ENCODE data around the gene SCNN1B. TPM values are rescaled to one million over a fixed set of nuclear protein-coding genes. Genes with fewer than 3 reads are reported as not detected.
A peak's percentile ranks its signal among the peaks of the same experiment; 100 is the strongest.

Gene SCNN1B
- total and polyA plus RNA-seq, 2 of the 13 experiments (the other 11 are each of a cell fraction or from before 2014, with no cell fraction given), result not detected

DNA sequence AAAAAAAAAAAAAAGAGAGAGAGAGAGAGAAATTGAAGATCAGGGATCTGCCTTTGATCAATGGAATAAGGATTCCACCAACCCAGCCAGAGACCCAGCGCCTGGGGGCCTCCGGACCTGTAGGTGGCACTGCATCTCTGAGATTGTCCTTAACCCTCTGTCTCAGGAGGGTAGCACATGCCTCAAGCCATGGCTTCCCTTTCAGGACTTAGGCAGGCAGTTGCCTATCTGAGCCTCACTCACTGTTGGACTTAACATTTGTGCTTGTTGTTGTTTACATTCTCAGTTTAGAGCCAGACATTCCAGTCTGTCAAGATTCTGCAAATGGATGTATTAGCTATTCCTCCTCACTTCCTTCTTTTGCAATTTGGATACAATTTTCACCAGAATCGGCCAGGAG, 5.1 kb upstream of the SCNN1B start (continued):
- TF ChIP-seq, protein P1, sequence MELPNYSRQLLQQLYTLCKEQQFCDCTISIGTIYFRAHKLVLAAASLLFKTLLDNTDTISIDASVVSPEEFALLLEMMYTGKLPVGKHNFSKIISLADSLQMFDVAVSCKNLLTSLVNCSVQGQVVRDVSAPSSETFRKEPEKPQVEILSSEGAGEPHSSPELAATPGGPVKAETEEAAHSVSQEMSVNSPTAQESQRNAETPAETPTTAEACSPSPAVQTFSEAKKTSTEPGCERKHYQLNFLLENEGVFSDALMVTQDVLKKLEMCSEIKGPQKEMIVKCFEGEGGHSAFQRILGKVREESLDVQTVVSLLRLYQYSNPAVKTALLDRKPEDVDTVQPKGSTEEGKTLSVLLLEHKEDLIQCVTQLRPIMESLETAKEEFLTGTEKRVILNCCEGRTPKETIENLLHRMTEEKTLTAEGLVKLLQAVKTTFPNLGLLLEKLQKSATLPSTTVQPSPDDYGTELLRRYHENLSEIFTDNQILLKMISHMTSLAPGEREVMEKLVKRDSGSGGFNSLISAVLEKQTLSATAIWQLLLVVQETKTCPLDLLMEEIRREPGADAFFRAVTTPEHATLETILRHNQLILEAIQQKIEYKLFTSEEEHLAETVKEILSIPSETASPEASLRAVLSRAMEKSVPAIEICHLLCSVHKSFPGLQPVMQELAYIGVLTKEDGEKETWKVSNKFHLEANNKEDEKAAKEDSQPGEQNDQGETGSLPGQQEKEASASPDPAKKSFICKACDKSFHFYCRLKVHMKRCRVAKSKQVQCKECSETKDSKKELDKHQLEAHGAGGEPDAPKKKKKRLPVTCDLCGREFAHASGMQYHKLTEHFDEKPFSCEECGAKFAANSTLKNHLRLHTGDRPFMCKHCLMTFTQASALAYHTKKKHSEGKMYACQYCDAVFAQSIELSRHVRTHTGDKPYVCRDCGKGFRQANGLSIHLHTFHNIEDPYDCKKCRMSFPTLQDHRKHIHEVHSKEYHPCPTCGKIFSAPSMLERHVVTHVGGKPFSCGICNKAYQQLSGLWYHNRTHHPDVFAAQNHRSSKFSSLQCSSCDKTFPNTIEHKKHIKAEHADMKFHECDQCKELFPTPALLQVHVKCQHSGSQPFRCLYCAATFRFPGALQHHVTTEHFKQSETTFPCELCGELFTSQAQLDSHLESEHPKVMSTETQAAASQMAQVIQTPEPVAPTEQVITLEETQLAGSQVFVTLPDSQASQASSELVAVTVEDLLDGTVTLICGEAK (IDR thresholded peaks at IDR 0.05), result no peak
- TF ChIP-seq, protein P1 (CRISPR knock-in tag; IDR thresholded peaks at IDR 0.05), result no peak
- TF ChIP-seq, protein P2, sequence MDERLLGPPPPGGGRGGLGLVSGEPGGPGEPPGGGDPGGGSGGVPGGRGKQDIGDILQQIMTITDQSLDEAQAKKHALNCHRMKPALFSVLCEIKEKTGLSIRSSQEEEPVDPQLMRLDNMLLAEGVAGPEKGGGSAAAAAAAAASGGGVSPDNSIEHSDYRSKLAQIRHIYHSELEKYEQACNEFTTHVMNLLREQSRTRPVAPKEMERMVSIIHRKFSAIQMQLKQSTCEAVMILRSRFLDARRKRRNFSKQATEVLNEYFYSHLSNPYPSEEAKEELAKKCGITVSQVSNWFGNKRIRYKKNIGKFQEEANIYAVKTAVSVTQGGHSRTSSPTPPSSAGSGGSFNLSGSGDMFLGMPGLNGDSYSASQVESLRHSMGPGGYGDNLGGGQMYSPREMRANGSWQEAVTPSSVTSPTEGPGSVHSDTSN (CRISPR knock-in tag; IDR thresholded peaks at IDR 0.05), result no peak
- TF ChIP-seq KMT2B (CRISPR knock-in tag; IDR thresholded peaks at IDR 0.05) (no peak), KLF12 (CRISPR knock-in tag; IDR thresholded peaks at IDR 0.05; ENCODE audit: borderline replicate concordance) (no peak), ZNF160 (CRISPR knock-in tag; IDR thresholded peaks at IDR 0.05) (no peak), EP300 (IDR thresholded peaks at IDR 0.05; ENCODE audit: low read depth in 2 of 2, low read length in 2 of 2) (no peak), EP300 (CRISPR knock-in tag; IDR thresholded peaks at IDR 0.05; ENCODE audit: borderline replicate concordance) (no peak), MXI1 (IDR thresholded peaks at IDR 0.05; ENCODE audit: borderline replicate concordance, low read depth, low read length) (no peak), SETDB1 (CRISPR knock-in tag; IDR thresholded peaks at IDR 0.05; ENCODE audit: borderline replicate concordance) (peak; percentile 26; the same call in 1 of the 2 replicates), ZNF644 (CRISPR knock-in tag; IDR thresholded peaks at IDR 0.05; ENCODE audit: low read depth) (0 out of 2 replicates have a peak, but pooled peaks have one; percentile 14)
- TF ChIP-seq, protein P3, sequence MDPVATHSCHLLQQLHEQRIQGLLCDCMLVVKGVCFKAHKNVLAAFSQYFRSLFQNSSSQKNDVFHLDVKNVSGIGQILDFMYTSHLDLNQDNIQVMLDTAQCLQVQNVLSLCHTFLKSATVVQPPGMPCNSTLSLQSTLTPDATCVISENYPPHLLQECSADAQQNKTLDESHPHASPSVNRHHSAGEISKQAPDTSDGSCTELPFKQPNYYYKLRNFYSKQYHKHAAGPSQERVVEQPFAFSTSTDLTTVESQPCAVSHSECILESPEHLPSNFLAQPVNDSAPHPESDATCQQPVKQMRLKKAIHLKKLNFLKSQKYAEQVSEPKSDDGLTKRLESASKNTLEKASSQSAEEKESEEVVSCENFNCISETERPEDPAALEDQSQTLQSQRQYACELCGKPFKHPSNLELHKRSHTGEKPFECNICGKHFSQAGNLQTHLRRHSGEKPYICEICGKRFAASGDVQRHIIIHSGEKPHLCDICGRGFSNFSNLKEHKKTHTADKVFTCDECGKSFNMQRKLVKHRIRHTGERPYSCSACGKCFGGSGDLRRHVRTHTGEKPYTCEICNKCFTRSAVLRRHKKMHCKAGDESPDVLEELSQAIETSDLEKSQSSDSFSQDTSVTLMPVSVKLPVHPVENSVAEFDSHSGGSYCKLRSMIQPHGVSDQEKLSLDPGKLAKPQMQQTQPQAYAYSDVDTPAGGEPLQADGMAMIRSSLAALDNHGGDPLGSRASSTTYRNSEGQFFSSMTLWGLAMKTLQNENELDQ (CRISPR knock-in tag; IDR thresholded peaks at IDR 0.05; ENCODE audit: borderline replicate concordance), result no peak
- TF ChIP-seq, protein P4, sequence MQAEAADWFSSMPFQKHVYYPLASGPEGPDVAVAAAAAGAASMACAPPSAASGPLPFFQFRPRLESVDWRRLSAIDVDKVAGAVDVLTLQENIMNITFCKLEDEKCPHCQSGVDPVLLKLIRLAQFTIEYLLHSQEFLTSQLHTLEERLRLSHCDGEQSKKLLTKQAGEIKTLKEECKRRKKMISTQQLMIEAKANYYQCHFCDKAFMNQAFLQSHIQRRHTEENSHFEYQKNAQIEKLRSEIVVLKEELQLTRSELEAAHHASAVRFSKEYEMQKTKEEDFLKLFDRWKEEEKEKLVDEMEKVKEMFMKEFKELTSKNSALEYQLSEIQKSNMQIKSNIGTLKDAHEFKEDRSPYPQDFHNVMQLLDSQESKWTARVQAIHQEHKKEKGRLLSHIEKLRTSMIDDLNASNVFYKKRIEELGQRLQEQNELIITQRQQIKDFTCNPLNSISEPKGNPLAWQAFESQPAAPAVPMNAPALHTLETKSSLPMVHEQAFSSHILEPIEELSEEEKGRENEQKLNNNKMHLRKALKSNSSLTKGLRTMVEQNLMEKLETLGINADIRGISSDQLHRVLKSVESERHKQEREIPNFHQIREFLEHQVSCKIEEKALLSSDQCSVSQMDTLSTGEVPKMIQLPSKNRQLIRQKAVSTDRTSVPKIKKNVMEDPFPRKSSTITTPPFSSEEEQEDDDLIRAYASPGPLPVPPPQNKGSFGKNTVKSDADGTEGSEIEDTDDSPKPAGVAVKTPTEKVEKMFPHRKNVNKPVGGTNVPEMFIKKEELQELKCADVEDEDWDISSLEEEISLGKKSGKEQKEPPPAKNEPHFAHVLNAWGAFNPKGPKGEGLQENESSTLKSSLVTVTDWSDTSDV (CRISPR knock-in tag; IDR thresholded peaks at IDR 0.05), result no peak

Measured in HepG2 (cell line).